Gastroesophageal sphincter (tissue), 3 donors: ENCODE results near the gene AGRN.

ENCODE experiments used
- CTCF ChIP-seq, 4 experiments: fragments of 200-600 bp in 2 of 4; fragments of 450-650 bp in 2 of 4; sonication (generic) in 1 of 4; IDR thresholded peaks; one replicate each; pipeline ENCODE4 v1.5.1; 2017 to 2019; ENCODE audit warnings: antibody characterized with exemption in 4 of 4, mild to moderate bottlenecking in 2 of 4, moderate library complexity in 2 of 4
- EP300 ChIP-seq: sonication (generic); formaldehyde crosslinking; IDR thresholded peaks from one replicate; pipeline ENCODE4 v1.6.1; 2017; ENCODE audit warnings: antibody characterized with exemption, mild to moderate bottlenecking
- POLR2A ChIP-seq, 2 donors: fragments of 450-650 bp; IDR thresholded peaks; one replicate each; pipeline ENCODE4 v1.6.1; 2017; ENCODE audit warnings: antibody characterized with exemption in 2 of 2, mild to moderate bottlenecking in 2 of 2, moderate library complexity in 1 of 2

- no peak for TF ChIP-seq CTCF (IDR thresholded peaks at IDR 0.05)
- TF ChIP-seq EP300: no peak
- TF ChIP-seq POLR2A (IDR thresholded peaks at IDR 0.05): no peak
These were observed 28.0 kb downstream of the AGRN start for GRCh38 chr1:1047963-1048362.
